Fibroblast of lung (primary cell): ENCODE data around the gene LTA4H. TPM values are rescaled to one million over a fixed set of nuclear protein-coding genes. Genes with fewer than 3 reads are reported as not detected.

Experiments used
- DNase-seq, 2 donors: peaks; one replicate each; pipeline versions ENCODE4 v3.0.0 to v3.0.0-alpha.2; 2010; ENCODE audit warnings: low read depth in 2 of 2
- H2AFZ ChIP-seq: 2 replicates; pipeline ENCODE4 v1.5.1; 2012; ENCODE audit warnings: low read length, control low read depth, inconsistent platforms
- H3K27ac ChIP-seq: 2 replicates; pipeline ENCODE4 v1.5.1; 2011; ENCODE audit warnings: low read length, control low read depth; ENCODE audit not compliant: insufficient read depth
- H3K27me3 ChIP-seq: 2 replicates; pipeline ENCODE4 v1.5.1; 2011; ENCODE audit warnings: mild to moderate bottlenecking, low read length; ENCODE audit not compliant: control insufficient read depth, insufficient read depth
- H3K36me3 ChIP-seq: 2 replicates; pipeline ENCODE4 v1.5.1; 2011; ENCODE audit warnings: low read length; ENCODE audit not compliant: control insufficient read depth, insufficient read depth
- H3K4me1 ChIP-seq: 2 replicates; pipeline ENCODE4 v1.5.1; 2011; ENCODE audit warnings: low read length; ENCODE audit not compliant: control insufficient read depth, insufficient read depth; ENCODE audit errors: extremely low read depth
- H3K4me2 ChIP-seq: 2 replicates; pipeline ENCODE4 v1.5.1; 2011; ENCODE audit warnings: low read length, control low read depth; ENCODE audit not compliant: insufficient read depth; ENCODE audit errors: extremely low read depth
- H3K4me3 ChIP-seq, 4 experiments: fragments of 200-600 bp in 1 of 4; sonication (generic) in 1 of 4; replicated peaks in 1 of 4; 2 replicates each; pipeline ENCODE4 v1.5.1; 2011 to 2016; ENCODE audit warnings: low read length in 4 of 4, low read depth in 3 of 4, mild to moderate bottlenecking in 3 of 4, control low read depth in 2 of 4, inconsistent platforms in 1 of 4, mixed read lengths in 1 of 4; ENCODE audit not compliant: insufficient read depth in 1 of 4; ENCODE audit errors: control extremely low read depth in 1 of 4
- H3K79me2 ChIP-seq: 2 replicates; pipeline ENCODE4 v1.5.1; 2012; ENCODE audit warnings: mild to moderate bottlenecking, low read length, inconsistent platforms; ENCODE audit not compliant: control insufficient read depth, insufficient read depth
- H3K9ac ChIP-seq: 2 replicates; pipeline ENCODE4 v1.5.1; 2011; ENCODE audit warnings: mild to moderate bottlenecking, low read length, control low read depth; ENCODE audit not compliant: insufficient read depth
- H3K9me3 ChIP-seq: 2 replicates; pipeline ENCODE4 v1.5.1; 2012; ENCODE audit warnings: low read depth, low read length; ENCODE audit not compliant: control insufficient read depth, insufficient read depth
- H4K20me1 ChIP-seq: 2 replicates; pipeline ENCODE4 v1.5.1; 2011; ENCODE audit warnings: low read length; ENCODE audit not compliant: control insufficient read depth, insufficient read depth; ENCODE audit errors: extremely low read depth
- EZH2 ChIP-seq: IDR thresholded peaks from 2 replicates; pipeline ENCODE4 v1.5.1; 2012; ENCODE audit warnings: low read length, control low read depth, mild to moderate bottlenecking; ENCODE audit errors: missing control alignments
- polyA minus RNA-seq: library from RNA; depleted of rRNA, polyadenylated mRNA; stranded (reverse); fragments of >200 nt; gene quantifications from 2 replicates; pipeline ENCODE4 v1.2.3, GENCODE V29; 2011; ENCODE audit warnings: low replicate concordance
- polyA plus RNA-seq, 2 donors: library from polyadenylated mRNA; depleted of rRNA in 1 of 2; stranded (reverse) in 1 of 2; unstranded in 1 of 2; fragments of >200 nt; gene quantifications; 2 replicates each; pipeline ENCODE4 v1.2.1, GENCODE V29; 2011 to 2012; ENCODE audit warnings: missing spikeins in 1 of 2
- total RNA-seq: library from RNA; depleted of rRNA; stranded (reverse); fragments of >200 nt; gene quantifications from 2 replicates; pipeline ENCODE4 v1.2.1, GENCODE V29; 2014
- TF ChIP-seq, protein P1 (sequence below), 2 donors: IDR thresholded peaks in 1 of 2; conservative IDR thresholded peaks in 1 of 2; 1 replicate in 1 of 2; 2 replicates in 1 of 2; pipeline ENCODE4 v1.5.1; 2011 to 2012; ENCODE audit warnings: low read length in 2 of 2, control low read depth in 1 of 2, inconsistent platforms in 1 of 2, low read depth in 1 of 2, mild to moderate bottlenecking in 1 of 2

LTA4H gene
- total RNA-seq = 87.6 and 100 TPM in 2 replicates
- 67.8 and 81.1 TPM in 2 replicates for polyA plus RNA-seq
- 50.9 and 52.4 TPM in 2 replicates for polyA plus RNA-seq (2012)
- polyA minus RNA-seq = 12.2 and 26.8 TPM in 2 replicates

DNA sequence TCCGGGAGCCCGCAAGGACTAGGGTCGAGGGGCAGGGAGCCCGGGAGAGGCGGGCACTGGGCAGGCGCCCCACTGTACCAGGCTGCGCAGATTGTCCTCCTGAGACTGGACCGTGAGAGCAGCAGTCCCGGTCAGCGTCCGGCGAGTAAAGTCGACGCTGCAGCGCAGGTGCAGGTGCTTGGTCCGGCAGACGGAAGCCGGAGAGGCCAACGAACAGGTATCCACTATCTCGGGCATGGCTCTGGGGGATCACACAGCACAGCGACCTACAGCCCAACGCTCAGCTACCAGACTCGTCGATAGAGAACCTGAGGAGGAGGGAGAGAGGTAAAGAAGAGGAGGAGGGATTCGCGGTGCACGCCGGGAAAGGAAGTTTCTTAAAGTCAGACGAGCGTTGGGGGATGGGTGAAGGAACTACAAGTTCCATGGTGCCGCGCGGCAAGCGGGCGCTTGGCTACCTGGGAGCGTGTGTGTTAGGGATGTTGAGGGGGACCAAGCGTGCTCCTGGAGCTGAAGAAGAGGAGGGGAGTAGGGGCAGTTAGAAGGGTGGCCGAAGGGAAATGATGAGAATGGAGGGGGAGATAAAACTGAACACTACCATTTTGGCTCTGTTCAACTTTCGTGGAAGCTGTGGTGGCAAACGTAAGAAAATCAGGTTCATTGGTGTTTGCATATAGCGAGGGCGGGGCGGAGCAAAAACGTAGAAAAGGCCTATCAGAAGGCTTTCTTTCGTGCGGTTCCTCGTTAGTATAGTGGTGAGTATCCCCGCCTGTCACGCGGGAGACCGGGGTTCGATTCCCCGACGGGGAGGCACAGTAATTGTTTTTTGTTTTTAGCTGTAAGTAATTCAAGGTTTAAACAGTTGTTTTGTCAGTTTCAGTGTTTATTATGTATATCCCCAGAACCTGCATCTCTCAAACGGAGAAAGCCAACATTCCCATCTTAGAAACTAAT, at the start of gene LTA4H:
LTA4H (minus strand) TSS at position 305 of the 954 bp plus-strand sequence; CDS start at position 237, 68 bp downstream.
- Histone ChIP-seq H3K27me3 (no peaks in the 10 kb centered on the region), H3K4me2 (peak within 1 kb of the TSS; percentile 89), H3K4me3 (peak within 1 kb of the TSS; percentile 88 to 98 (median 94)), H3K79me2 (no peaks in the 10 kb centered on the region), H4K20me1 (no peaks in the 10 kb centered on the region), H3K9me3 (no peaks in the 10 kb centered on the region), H2AFZ (peak within 1 kb of the TSS; percentile 100), H3K9ac (peak within 1 kb of the TSS; percentile 60), H3K36me3 (no peaks in the 10 kb centered on the region), H3K27ac (peak within 1 kb of the TSS; percentile 29), H3K4me1 (peaks cover 3% of the 10 kb centered on the region)
- DNase-seq = peak; percentile 96 to 99
- TF ChIP-seq, protein P1, sequence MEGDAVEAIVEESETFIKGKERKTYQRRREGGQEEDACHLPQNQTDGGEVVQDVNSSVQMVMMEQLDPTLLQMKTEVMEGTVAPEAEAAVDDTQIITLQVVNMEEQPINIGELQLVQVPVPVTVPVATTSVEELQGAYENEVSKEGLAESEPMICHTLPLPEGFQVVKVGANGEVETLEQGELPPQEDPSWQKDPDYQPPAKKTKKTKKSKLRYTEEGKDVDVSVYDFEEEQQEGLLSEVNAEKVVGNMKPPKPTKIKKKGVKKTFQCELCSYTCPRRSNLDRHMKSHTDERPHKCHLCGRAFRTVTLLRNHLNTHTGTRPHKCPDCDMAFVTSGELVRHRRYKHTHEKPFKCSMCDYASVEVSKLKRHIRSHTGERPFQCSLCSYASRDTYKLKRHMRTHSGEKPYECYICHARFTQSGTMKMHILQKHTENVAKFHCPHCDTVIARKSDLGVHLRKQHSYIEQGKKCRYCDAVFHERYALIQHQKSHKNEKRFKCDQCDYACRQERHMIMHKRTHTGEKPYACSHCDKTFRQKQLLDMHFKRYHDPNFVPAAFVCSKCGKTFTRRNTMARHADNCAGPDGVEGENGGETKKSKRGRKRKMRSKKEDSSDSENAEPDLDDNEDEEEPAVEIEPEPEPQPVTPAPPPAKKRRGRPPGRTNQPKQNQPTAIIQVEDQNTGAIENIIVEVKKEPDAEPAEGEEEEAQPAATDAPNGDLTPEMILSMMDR (conservative IDR thresholded peaks at IDR 0.05 in 1 of 2, IDR thresholded peaks at IDR 0.05 in 1 of 2; ENCODE audit: low read depth in 1 of 2, low read length in 2 of 2) = no peak
- TF ChIP-seq EZH2 = no peak

DNA sequence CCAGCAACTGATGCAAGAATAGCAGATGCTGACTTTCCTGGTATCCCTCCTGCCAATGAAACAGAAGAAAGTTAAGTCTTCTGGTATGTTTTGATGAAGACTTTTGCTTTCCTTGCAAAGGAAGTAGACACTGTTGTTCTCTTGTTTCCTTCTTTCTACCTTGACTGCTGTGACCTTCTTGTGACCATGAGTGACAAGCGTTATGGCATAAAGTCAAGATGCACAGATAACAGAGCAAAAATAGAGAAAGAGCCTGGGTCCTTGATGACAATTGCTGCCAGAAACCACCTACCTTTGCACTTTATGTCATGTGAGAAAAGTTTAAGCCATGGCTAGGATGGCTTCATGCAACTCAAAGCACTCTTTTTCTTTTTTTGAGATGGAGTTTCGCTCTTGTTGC, 49.2 kb upstream of the LTA4H start:
- Histone ChIP-seq H4K20me1 (no peaks in the 10 kb centered on the region), H3K9ac (no peak overlapping the region), H2AFZ (no peak overlapping the region), H3K4me2 (no peak overlapping the region), H3K27ac (no peak overlapping the region), H3K4me1 (no peaks in the 10 kb centered on the region), H3K36me3 (no peaks in the 10 kb centered on the region), H3K27me3 (no peaks in the 10 kb centered on the region), H3K9me3 (no peaks in the 10 kb centered on the region), H3K4me3 (no peak overlapping the region), H3K79me2 (no peaks in the 10 kb centered on the region)
- no peak for TF ChIP-seq EZH2
- TF ChIP-seq, protein P1 (conservative IDR thresholded peaks at IDR 0.05 in 1 of 2, IDR thresholded peaks at IDR 0.05 in 1 of 2; ENCODE audit: low read depth in 1 of 2, low read length in 2 of 2) = no peak
- DNase-seq = no peak

DNA sequence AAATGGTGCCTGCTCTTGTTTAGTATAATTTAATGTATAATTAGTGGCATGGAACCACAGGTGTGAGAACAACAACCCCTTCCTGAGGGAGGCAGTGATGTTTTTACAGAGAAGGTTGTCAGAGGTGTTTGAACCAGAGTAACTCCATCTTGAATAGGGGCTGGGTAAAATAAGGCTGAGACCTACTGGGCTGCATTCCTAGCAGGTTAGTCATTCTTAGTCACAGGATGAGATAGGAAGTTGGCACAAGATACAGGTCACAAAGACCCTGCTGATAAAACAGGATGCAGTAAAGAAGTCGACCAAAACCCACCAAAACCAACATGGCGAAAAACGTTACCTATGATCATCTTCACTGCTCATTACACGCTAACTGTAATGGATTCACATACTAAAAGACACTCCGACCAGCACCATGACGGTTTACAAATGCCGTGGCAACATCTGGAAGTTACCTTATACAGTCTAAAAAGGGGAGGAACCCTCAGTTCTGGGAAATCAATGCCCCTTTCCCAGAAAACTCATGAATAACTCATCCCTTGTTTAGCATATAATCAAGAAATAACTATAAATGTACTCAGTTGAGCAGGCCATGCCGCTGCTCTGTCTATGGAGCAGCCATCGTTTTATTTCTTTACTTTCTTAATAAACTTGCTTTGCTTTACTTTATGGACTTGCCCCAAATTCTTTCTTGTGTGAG, 47.8 kb upstream of the LTA4H start:
- no peak overlapping the region for H2AFZ ChIP-seq
- DNase-seq = peak in 1 of 2 donors; percentile 28

More for the DNA sequence above, 47.8 kb upstream of the LTA4H start:
- H3K4me1 ChIP-seq = no peaks in the 10 kb centered on the region
- no peak overlapping the region for H3K4me3 ChIP-seq
- H4K20me1 ChIP-seq = no peaks in the 10 kb centered on the region
- H3K36me3 ChIP-seq = no peaks in the 10 kb centered on the region
- no peak overlapping the region for H3K27ac ChIP-seq
- no peak overlapping the region for H3K4me2 ChIP-seq
- peaks cover 5% of the 10 kb centered on the region for H3K27me3 ChIP-seq
- H3K9ac ChIP-seq = no peak overlapping the region
- H3K9me3 ChIP-seq = no peaks in the 10 kb centered on the region
- H3K79me2 ChIP-seq = no peaks in the 10 kb centered on the region
- no peak for TF ChIP-seq EZH2
- TF ChIP-seq, protein P1 (conservative IDR thresholded peaks at IDR 0.05 in 1 of 2, IDR thresholded peaks at IDR 0.05 in 1 of 2; ENCODE audit: low read depth in 1 of 2, low read length in 2 of 2) = no peak
